Sigmoid colon (tissue), 7 donors: Measurements from ENCODE around the gene NEB. TPM values are rescaled to one million over a fixed set of nuclear protein-coding genes. Genes with fewer than 3 reads are reported as not detected.

ENCODE experiments used
- DNase-seq: peaks from one replicate; pipeline ENCODE4 v3.0.0-alpha.2; 2019
- H3K27ac ChIP-seq, 4 donors: fragments of 200-600 bp; sonication (generic); one replicate each; pipeline ENCODE4 v1.5.1; 2016 to 2019; ENCODE audit warnings: mild to moderate bottlenecking in 1 of 4
- H3K27me3 ChIP-seq, 3 donors: fragments of 200-600 bp; sonication (generic); one replicate each; pipeline ENCODE4 v1.5.1; 2019; ENCODE audit warnings: mild to moderate bottlenecking in 1 of 3
- H3K36me3 ChIP-seq, 4 donors: fragments of 200-600 bp; sonication (generic); one replicate each; pipeline ENCODE4 v1.5.1; 2016 to 2019
- H3K4me1 ChIP-seq, 4 donors: fragments of 200-600 bp; sonication (generic); one replicate each; pipeline ENCODE4 v1.5.1; 2017 to 2019
- H3K4me3 ChIP-seq, 4 donors: fragments of 200-600 bp; sonication (generic); one replicate each; pipeline ENCODE4 v1.5.1; 2017 to 2019; ENCODE audit warnings: mild to moderate bottlenecking in 2 of 4, moderate library complexity in 1 of 4
- H3K9me3 ChIP-seq, 4 donors: fragments of 200-600 bp in 3 of 4; sonication (generic) in 3 of 4; one replicate each; pipeline versions ENCODE4 v1.5.1 to v1.6.1; 2013 to 2019
- CTCF ChIP-seq, 4 experiments: fragments of 450-650 bp in 3 of 4; fragments of 200-600 bp in 1 of 4; IDR thresholded peaks; one replicate each; pipeline ENCODE4 v1.5.1; 2016 to 2019; ENCODE audit warnings: antibody characterized with exemption in 4 of 4, mild to moderate bottlenecking in 3 of 4, moderate library complexity in 2 of 4
- EP300 ChIP-seq, 4 donors: sonication (generic); formaldehyde crosslinking; IDR thresholded peaks; one replicate each; pipeline ENCODE4 v1.6.1; 2017; ENCODE audit warnings: antibody characterized with exemption in 4 of 4
- POLR2A ChIP-seq, 2 donors: fragments of 450-650 bp; IDR thresholded peaks; one replicate each; pipeline ENCODE4 v1.6.1; 2016; ENCODE audit warnings: antibody characterized with exemption in 2 of 2, mild to moderate bottlenecking in 2 of 2, moderate library complexity in 2 of 2
- POLR2AphosphoS5 ChIP-seq, 4 donors: sonication (generic); formaldehyde crosslinking; IDR thresholded peaks; one replicate each; pipeline ENCODE4 v1.6.1; 2017; ENCODE audit warnings: antibody characterized with exemption in 4 of 4
- WGBS, 2 donors: extraction: QIAGEN DNeasy Blood & Tissue Kit; methylation state at CpG; one replicate each; pipeline ENCODE4 v1.1.7; 2013; 5-methylcytosine and 5-hydroxymethylcytosine counted together
- intact Hi-C: fragments of 100-400 bp; cut with DNase I; formaldehyde crosslinking; loops from one replicate; pipeline ENCODE4 v1.15.1; 2023
- polyA plus RNA-seq, 3 donors: library from polyadenylated mRNA; stranded (reverse); fragments of 200-250 nt; gene quantifications; one replicate each; pipeline ENCODE4 v1.2.3, GENCODE V29; 2013
- total RNA-seq, 4 donors: library from RNA; depleted of rRNA; stranded (reverse); fragments of >200 nt; gene quantifications; one replicate each; pipeline ENCODE4 v1.1.0, GENCODE V29; 2016
- donor health status: healthy with polysubstance abuse.
- donor health status: Bipolar disorder and iron deficiency.
- donor health status: healthy.

The NEB gene
- total and polyA plus RNA-seq, 7 donors: under 0.01 to 1.4 (median 0.60) TPM; not detected in 1

DNA sequence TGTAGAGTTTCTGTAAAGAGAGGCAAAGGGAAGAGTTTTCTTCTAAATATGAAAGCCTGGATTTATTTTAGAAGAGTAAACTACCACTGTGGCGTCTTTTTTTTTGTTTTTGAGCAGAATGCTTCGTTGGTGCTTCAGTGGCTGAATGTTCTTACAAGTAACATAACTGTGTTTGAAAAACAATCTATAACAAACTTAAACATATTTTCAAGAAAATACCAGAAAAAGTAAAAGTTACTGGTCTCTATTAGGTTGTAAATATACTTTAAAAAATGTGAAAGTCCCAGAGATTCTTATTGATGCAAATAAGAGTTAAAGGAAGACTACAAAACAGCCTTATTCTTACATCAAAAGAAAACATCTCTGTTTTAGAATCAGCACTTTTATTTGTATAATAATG lies 76.2 kb downstream of the NEB start:
- Histone ChIP-seq H3K36me3 (no peaks in the 10 kb centered on the region), H3K27ac (no peak overlapping the region), H3K4me3 (no peak overlapping the region), H3K27me3 (no peaks in the 10 kb centered on the region), H3K9me3 (no peaks in the 10 kb centered on the region), H3K4me1 (no peaks in the 10 kb centered on the region)
- intact Hi-C loops: no loop called here
- 85 to 88% methylated on average over 2 of the region's 2 CpGs for WGBS, 2 donors
- TF ChIP-seq CTCF (IDR thresholded peaks at IDR 0.05): no peak
- TF ChIP-seq POLR2AphosphoS5 (IDR thresholded peaks at IDR 0.05): no peak
- no peak for DNase-seq

DNA sequence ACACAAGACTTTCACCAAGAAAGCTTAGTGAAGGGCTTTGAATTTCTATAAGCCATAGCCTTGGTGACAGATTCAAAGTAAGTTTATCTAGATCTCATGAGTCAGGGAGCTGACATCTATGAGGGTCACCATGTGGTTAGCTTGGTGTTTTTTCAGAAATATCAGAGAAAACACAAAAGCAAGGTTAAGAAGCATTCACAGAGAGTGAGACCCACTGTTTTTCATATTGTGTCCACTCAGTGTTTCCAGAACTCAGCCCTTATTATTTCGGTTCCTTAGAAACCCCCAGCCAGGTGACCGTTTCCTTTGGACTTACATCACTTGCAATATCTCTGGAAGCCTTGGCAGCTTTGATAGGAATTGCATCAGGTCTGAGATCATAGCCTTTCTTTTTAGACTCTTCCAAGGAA lies 76.6 kb downstream of the NEB start:
- Histone ChIP-seq H3K27ac (no peak overlapping the region), H3K36me3 (no peaks in the 10 kb centered on the region), H3K27me3 (no peaks in the 10 kb centered on the region), H3K4me1 (no peaks in the 10 kb centered on the region), H3K9me3 (no peaks in the 10 kb centered on the region), H3K4me3 (no peak overlapping the region)
- DNase-seq: no peak
- TF ChIP-seq CTCF (IDR thresholded peaks at IDR 0.05): no peak
- TF ChIP-seq EP300 (IDR thresholded peaks at IDR 0.05): no peak
- no peak for TF ChIP-seq POLR2A (IDR thresholded peaks at IDR 0.05)
- TF ChIP-seq POLR2AphosphoS5 (IDR thresholded peaks at IDR 0.05): no peak
- 87 to 92% methylated on average over 2 of the region's 2 CpGs for WGBS, 2 donors
- intact Hi-C loops: no loop called here

DNA sequence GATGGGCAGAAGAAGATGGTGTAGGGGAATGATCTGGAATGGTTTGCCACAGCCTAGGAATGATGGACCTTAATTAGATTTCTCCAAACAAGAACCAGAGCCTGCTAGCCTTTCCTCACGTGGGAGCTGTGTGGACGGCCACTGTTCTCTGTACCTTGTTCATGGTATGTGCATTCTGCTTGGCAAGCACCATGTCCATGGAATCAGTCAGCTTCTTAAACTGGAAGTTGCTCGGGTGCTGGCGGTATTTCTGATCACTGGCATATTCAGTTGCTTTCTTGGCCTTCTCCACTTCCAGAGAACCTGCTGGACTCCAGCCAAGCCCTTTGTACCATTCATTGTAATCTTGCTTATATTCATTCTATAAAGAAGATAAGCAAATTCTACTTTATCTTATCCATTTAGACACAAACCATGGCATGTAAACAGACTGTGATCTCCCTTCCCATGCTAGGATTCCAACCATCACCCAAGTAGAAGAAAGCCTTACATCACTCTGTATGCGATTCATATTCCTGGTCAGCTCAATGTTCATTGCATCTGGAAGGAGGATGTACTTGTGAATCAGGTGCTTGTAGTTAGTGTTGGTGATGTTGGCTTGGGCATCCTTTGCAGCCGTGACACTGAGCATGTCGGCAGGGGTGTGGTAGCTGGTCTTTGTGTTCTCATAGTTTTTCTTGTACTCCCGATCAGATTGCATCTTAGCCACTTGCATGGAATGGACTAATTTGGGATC lies 78.4 kb downstream of the NEB start:
- 92 to 93% methylated on average over 8 of the region's 8 CpGs for WGBS, 2 donors
- Histone ChIP-seq H3K4me1 (no peaks in the 10 kb centered on the region), H3K36me3 (no peaks in the 10 kb centered on the region), H3K4me3 (no peak overlapping the region), H3K27me3 (no peaks in the 10 kb centered on the region), H3K9me3 (no peaks in the 10 kb centered on the region), H3K27ac (no peak overlapping the region)
- intact Hi-C loops: no loop called here
- TF ChIP-seq POLR2AphosphoS5 (IDR thresholded peaks at IDR 0.05): no peak
- no peak for TF ChIP-seq CTCF (IDR thresholded peaks at IDR 0.05)
- TF ChIP-seq EP300 (IDR thresholded peaks at IDR 0.05): no peak
- no peak for TF ChIP-seq POLR2A (IDR thresholded peaks at IDR 0.05)
- no peak for DNase-seq

GRCh38 chr2:151654891-151655290 lies 79.4 kb downstream of the NEB start:
- intact Hi-C loops: no loop called here
- H3K9me3 ChIP-seq: no peaks in the 10 kb centered on the region
- H3K4me1 ChIP-seq: no peaks in the 10 kb centered on the region
- no peaks in the 10 kb centered on the region for H3K27me3 ChIP-seq
- no peaks in the 10 kb centered on the region for H3K36me3 ChIP-seq
- TF ChIP-seq POLR2AphosphoS5 (IDR thresholded peaks at IDR 0.05) (no peak), EP300 (IDR thresholded peaks at IDR 0.05) (no peak), CTCF (IDR thresholded peaks at IDR 0.05) (no peak), POLR2A (IDR thresholded peaks at IDR 0.05) (no peak)
- no peak overlapping the region for H3K27ac ChIP-seq
- no peak overlapping the region for H3K4me3 ChIP-seq
- DNase-seq: no peak

DNA sequence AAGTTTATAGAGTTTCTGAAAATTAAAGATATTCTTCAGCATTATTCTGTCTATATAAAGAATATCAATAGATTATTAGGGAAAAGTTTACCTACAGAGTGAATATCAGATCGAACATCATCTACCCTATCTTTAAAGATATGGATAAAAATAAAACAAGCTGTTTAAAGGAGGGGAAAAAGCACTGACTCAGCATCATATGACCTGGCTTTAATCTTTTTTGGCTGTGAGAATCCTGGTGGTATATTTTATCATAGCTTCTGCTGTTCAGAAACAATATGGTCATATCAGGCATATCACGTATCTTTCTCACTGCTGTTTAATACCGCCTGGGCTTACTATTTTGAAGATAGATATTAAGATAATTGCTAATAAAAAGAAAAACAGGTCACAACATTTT lies 80.2 kb downstream of the NEB start:
- no peaks in the 10 kb centered on the region for H3K36me3 ChIP-seq
- DNase-seq: no peak
- TF ChIP-seq POLR2AphosphoS5 (IDR thresholded peaks at IDR 0.05) (no peak), CTCF (IDR thresholded peaks at IDR 0.05) (no peak), POLR2A (IDR thresholded peaks at IDR 0.05) (no peak), EP300 (IDR thresholded peaks at IDR 0.05) (no peak)
- no peaks in the 10 kb centered on the region for H3K27me3 ChIP-seq
- H3K27ac ChIP-seq: no peak overlapping the region
- H3K4me3 ChIP-seq: no peak overlapping the region
- H3K4me1 ChIP-seq: no peaks in the 10 kb centered on the region
- intact Hi-C loops: no loop called here
- H3K9me3 ChIP-seq: no peaks in the 10 kb centered on the region
- 87 to 93% methylated on average over 3 of the region's 3 CpGs for WGBS, 2 donors
